Suprapubic skin (tissue), 2 donors: Measurements from ENCODE around the gene KAZN.

Source experiments
- EP300 ChIP-seq: sonication (generic); formaldehyde crosslinking; IDR thresholded peaks from one replicate; pipeline ENCODE4 v1.6.1; 2017; ENCODE audit warnings: antibody characterized with exemption
- POLR2A ChIP-seq, 2 donors: fragments of 450-650 bp; IDR thresholded peaks; one replicate each; pipeline ENCODE4 v1.6.1; 2017; ENCODE audit warnings: antibody characterized with exemption in 2 of 2, mild to moderate bottlenecking in 2 of 2, moderate library complexity in 2 of 2

- TF ChIP-seq EP300 (no peak), POLR2A (IDR thresholded peaks at IDR 0.05) (no peak)
Observed at GRCh38 chr1:15113146-15113545, 514.7 kb downstream of the KAZN start.
